ENCODE results near the gene ESD. TPM values are rescaled to one million over a fixed set of nuclear protein-coding genes. Genes with fewer than 3 reads are reported as not detected.

Gene ESD
- total and polyA plus RNA-seq, 5 experiments from 2014 or later: 61.2 to 171 (median 143) TPM

DNA sequence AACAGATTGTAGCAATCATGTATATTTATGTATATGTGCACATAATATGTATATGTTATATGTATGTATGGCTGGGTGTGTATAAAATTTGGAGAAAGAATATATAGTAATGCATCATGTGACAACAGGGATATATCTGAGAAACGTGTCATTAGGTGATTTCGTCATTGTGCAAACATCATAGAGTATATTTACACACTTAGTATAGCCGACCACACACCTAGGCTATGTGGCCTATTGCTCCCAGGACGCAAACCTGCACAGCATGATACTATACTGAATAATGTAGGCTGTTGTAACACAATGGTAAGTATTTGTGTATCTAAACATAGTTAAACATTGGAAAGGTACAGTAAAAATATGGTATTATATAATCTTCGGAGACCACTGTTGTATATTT lies 43.8 kb downstream of the ESD start:
- Mint-ChIP-seq H3K27me3 (peaks cover 0 to 3% (median 0%) of the 10 kb centered on the region in 5 donors), H3K4me3 (no peak overlapping the region), H3K27ac (no peak overlapping the region), H3K9me3 (no peaks in the 10 kb centered on the region), H3K36me3 (peaks cover 0 to 22% (median 5%) of the 10 kb centered on the region in 3 donors), H3K4me1 (peaks cover 10 to 40% (median 31%) of the 10 kb centered on the region in 4 donors)
- POLR2A ChIA-PET: no interaction called here
- no peak for DNase-seq
- ATAC-seq: no peak

DNA sequence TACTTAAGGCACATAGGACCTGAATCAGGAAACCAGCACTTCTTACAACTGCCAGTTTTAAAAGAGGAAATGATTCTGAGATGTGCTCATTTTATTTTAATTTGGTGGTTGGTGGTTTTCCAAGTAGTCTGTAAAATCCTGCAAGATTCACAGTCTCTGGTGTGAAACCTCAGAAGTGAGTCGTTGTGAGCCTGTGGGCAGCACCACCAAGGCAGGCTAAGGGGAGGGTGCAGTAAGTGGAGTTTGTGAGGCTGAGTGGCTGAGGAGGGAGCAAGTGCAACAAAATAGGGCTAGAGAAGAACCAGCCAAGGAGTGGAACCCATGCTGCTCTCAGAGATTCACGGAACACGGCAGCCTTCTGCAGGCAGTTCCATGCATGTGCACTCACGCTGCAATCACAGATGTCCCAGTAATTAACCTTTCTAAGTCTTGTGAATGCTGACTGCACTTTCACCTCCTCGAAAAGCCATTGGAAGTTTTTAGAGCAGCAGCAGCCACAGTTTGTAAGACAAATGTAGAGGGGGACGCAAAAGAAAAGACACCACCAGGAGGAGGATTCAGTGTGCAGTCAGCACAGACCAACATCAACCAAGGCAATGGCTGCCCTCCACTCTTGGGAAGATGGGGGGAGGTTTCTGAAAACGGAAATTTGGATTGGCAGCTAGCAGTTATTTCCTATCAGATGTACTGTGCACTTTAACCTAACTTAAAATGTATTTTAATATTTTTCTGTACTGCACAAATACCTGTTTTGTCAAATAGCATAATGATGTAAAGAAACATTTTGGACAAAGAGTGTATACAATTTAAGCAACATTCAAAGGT lies 44.9 kb downstream of the ESD start:
- H3K36me3 Mint-ChIP-seq: peaks cover 0 to 27% (median 5%) of the 10 kb centered on the region in 3 donors
- ATAC-seq (peak; percentile 85 to 92), DNase-seq (peak in 8 of 10 donors; percentile 14 to 59 (median 33))
- peaks cover 11 to 37% (median 31%) of the 10 kb centered on the region in 4 donors for H3K4me1 Mint-ChIP-seq
- POLR2A ChIA-PET: no interaction called here
- H3K9me3 Mint-ChIP-seq: no peaks in the 10 kb centered on the region
- no peaks in the 10 kb centered on the region for H3K27me3 Mint-ChIP-seq
- peak overlapping the region in 9 of 10 donors; percentile 20 to 77 (median 52) for H3K4me3 Mint-ChIP-seq
- peak overlapping the region; percentile 28 to 88 (median 54) for H3K27ac Mint-ChIP-seq

DNA sequence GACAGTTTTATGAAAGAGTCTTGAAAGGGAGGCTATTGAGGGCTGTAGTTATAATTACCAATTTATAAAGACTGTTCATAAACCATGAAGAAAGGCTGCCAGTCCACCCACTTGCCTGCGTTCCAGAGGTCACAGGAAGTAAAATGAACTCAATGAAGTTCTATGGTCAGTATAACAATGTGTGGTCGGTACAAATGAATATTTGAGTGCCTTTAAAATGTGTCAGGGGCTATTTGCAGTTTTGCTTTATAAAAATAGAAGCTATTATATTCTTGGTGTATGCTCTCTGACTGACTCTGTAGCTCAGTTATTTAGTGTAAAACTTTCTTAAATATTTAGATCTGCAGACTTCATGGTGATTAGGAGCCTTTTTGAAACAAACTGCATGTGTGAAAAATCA lies 47.0 kb downstream of the ESD start:
- H3K4me1 Mint-ChIP-seq: peaks cover 11 to 37% (median 31%) of the 10 kb centered on the region in 4 donors
- H3K9me3 Mint-ChIP-seq: no peaks in the 10 kb centered on the region
- no peak for ATAC-seq
- POLR2A ChIA-PET: no interaction called here
- H3K4me3 Mint-ChIP-seq: no peak overlapping the region
- peaks cover 0 to 43% (median 6%) of the 10 kb centered on the region in 3 donors for H3K36me3 Mint-ChIP-seq
- H3K27me3 Mint-ChIP-seq: no peaks in the 10 kb centered on the region
- H3K27ac Mint-ChIP-seq: peak overlapping the region in 5 of 10 donors; percentile 2 to 66 (median 62)
- no peak for DNase-seq

DNA sequence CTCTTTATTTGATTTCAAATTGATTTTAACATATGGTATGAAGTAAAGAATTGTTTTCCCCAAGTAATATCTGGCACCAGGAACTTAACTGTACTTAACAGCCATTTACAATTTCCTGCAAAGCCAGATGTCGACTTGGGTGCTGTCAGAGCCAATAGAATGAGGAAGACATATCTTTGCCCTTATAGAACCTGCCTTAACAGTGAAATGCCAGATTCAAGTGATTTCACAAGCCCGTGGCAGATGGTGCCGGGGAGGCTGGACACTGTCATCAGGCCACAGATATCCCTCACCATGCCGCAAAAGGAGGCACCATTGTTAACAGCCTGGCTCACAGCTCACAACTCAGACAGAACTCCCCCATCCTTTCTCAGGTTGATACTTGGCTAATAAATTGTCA lies 48.7 kb downstream of the ESD start:
- DNase-seq (no peak), ATAC-seq (no peak)
- H3K4me1 Mint-ChIP-seq: peaks cover 9 to 35% (median 28%) of the 10 kb centered on the region in 4 donors
- POLR2A ChIA-PET: no interaction called here
- H3K36me3 Mint-ChIP-seq: peaks cover 0 to 53% (median 12%) of the 10 kb centered on the region in 3 donors
- H3K9me3 Mint-ChIP-seq: no peaks in the 10 kb centered on the region
- no peaks in the 10 kb centered on the region for H3K27me3 Mint-ChIP-seq
- no peak overlapping the region for H3K4me3 Mint-ChIP-seq
- H3K27ac Mint-ChIP-seq: no peak overlapping the region

DNA sequence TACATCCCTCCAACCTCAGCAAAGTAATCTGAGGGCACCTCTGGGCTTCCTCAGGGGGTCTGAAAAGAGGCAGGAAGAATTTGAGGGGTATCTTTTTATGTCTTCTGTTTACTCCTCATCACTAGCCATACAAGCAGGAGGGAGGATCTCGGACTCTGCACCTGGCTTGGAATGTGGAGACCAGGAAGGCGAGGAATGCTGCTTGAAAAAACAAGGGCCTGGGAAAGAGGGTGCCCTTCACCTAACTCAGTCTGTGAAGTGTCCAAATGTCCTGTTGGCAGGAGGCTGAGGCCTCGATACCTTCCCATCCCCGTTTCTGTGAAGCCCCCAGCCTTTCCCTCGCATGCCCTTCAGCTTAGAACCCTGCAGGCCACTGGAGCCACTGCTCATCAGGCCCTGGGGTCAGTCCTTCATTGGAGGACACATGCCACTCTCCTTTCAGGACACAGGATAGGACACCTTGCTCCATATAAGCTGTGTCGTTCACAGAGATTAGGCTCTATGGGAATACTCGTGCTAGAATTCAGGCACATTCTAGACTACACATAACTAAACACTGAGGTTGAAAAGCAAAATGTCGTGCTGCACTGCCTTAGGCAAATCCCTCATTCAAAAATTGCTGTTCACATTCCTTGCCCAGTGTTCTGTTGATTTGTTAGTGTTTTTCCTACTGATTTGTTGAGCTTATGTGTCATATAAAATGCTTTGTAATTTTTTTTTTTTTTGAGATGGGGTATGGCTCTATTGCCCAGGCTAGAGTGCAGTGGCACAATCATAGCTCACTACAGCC lies 49.7 kb downstream of the ESD start:
- H3K27me3 Mint-ChIP-seq: no peaks in the 10 kb centered on the region
- H3K36me3 Mint-ChIP-seq: peaks cover 0 to 57% (median 12%) of the 10 kb centered on the region in 3 donors

DNA sequence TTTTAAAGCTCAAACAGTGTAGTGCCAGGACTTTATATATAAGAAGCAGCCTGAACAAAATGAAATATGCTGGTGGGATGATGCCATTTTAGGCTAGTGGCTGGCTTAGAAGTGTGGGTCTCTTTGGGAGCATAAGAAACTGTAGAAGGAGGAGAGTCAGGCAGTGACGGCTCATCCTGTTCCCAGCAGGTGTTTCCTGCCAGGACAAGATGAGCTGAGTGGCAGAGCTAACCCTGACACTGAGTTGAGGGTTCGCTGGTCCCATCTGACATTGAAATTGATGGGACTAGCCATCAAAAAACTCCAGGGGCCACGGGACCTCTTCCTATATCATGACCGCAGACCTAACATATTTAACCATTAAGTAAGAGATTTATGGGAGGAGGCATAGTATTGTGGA lies 51.3 kb downstream of the ESD start:
- H3K4me1 Mint-ChIP-seq: peaks cover 2 to 12% (median 11%) of the 10 kb centered on the region in 4 donors
- POLR2A ChIA-PET: no interaction called here
- no peak for DNase-seq
- peaks cover 0 to 66% (median 14%) of the 10 kb centered on the region in 3 donors for H3K36me3 Mint-ChIP-seq
- no peak overlapping the region for H3K4me3 Mint-ChIP-seq
- no peaks in the 10 kb centered on the region for H3K27me3 Mint-ChIP-seq
- H3K27ac Mint-ChIP-seq: peak overlapping the region in 1 of 10 donors; percentile 27
- H3K9me3 Mint-ChIP-seq: no peaks in the 10 kb centered on the region
- no peak for ATAC-seq

More for the DNA sequence above, 49.7 kb downstream of the ESD start:
- peak overlapping the region in 1 of 10 donors; percentile 4 for H3K27ac Mint-ChIP-seq
- no peaks in the 10 kb centered on the region for H3K9me3 Mint-ChIP-seq
- no peak for ATAC-seq
- DNase-seq: no peak
- POLR2A ChIA-PET: no interaction called here
- H3K4me1 Mint-ChIP-seq: peaks cover 9 to 27% (median 23%) of the 10 kb centered on the region in 4 donors
- no peak overlapping the region for H3K4me3 Mint-ChIP-seq

DNA sequence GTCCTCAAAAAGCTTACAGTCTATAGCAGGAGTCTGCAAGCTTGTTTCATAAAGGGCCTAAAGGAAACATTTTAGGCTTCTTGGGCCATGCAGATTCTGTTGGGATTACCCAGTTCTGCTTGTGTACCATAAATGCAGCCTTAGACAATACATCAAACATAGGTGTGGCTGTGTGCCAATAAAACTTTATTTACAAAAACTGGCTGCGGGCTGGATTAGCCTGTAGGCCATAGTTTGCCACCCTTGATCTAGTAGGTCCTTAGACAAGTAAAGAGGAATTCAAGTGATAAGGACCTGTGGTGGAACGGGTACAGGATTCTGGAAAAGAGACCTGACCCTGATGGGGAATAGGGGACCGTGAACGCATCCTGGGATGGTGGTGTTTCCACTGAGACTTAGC lies 51.9 kb downstream of the ESD start:
- Mint-ChIP-seq H3K4me3 (peak overlapping the region in 1 of 10 donors; percentile 11), H3K27me3 (no peaks in the 10 kb centered on the region), H3K27ac (peak overlapping the region in 2 of 10 donors; percentile 44 to 67), H3K36me3 (peaks cover 0 to 60% (median 12%) of the 10 kb centered on the region in 3 donors), H3K4me1 (peaks cover 2 to 6% (median 4%) of the 10 kb centered on the region in 4 donors), H3K9me3 (no peaks in the 10 kb centered on the region)
- ATAC-seq (no peak), DNase-seq (no peak)
- POLR2A ChIA-PET: no interaction called here

DNA sequence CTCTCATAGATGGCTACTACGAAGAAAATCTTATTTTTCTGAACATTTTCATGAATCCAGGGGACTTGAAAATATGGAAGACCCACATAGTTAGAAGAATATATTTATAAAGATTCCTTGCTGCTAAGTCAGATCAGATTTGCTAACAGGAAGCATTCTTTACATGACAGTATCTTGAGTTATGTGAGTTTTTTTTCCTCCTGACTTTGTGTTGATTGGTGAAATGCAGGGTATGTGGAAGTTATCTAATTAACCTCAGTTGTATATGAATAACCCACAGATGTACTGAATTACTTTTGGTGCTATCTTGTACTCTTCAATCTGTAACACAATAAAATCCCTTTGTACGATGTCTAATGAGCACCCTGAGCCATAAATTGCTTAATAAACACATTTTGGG lies 53.8 kb downstream of the ESD start:
- Mint-ChIP-seq H3K36me3 (peaks cover 0 to 59% (median 12%) of the 10 kb centered on the region in 3 donors), H3K27me3 (no peaks in the 10 kb centered on the region), H3K27ac (no peak overlapping the region), H3K9me3 (no peaks in the 10 kb centered on the region), H3K4me1 (peaks cover 0 to 2% (median 0%) of the 10 kb centered on the region in 4 donors), H3K4me3 (no peak overlapping the region)
- no peak for ATAC-seq
- no peak for DNase-seq
- POLR2A ChIA-PET: no interaction called here

DNA sequence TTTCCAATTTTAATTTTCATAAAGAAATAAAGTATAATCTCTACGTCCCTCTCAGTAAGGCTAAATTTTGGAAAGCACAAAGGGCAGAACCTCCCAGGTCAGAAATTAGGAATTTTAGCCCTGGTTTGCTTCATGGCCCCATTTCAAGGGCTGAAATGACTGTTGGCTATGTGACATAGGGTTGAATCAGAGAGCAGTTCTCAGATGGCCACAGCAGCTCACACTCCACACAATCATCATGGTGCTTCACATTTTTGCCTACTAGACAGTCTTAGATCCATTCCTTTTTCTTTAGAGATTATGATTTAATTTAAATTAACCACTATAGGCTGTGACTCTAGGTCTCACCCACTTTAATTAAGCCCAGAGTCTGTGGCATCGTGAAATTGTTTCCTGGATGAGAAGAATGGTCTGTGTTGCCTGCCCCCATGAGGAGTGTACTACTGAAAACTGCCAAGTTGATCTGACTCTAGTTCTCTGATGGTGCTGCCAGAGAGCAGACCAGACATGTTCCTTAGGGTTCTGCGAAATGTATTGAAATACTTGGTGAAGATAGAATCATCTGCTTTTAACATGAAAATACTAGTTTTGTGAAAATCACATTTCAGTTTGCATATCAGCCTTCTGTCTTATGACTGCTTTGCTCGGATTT lies 57.4 kb downstream of the ESD start:
- peak overlapping the region in 1 of 10 donors; percentile 19 for H3K27ac Mint-ChIP-seq
- POLR2A ChIA-PET: no interaction called here
- DNase-seq (no peak), ATAC-seq (no peak)
- H3K4me3 Mint-ChIP-seq: no peak overlapping the region
- H3K4me1 Mint-ChIP-seq: no peaks in the 10 kb centered on the region
- no peaks in the 10 kb centered on the region for H3K9me3 Mint-ChIP-seq
- H3K36me3 Mint-ChIP-seq: peaks cover 0 to 67% (median 18%) of the 10 kb centered on the region in 3 donors
- no peaks in the 10 kb centered on the region for H3K27me3 Mint-ChIP-seq

DNA sequence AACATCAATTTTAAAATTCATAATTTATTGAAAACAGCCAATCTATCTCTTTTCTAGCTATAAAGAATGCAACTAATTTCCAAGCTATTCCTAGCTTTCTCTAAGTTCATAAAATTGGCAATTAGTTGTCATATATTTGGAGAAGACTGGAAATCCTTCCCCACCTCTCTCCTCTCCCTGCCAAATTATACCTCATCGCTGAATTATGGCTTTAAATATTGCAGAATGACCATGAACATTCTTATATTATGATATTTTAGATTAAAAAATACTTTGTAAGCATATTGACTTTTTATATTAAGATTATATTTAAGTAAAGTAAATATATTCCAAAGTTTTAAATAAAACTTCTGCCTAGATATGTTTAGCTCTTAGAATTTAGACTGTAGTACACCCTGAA lies 58.2 kb downstream of the ESD start:
- no peaks in the 10 kb centered on the region for H3K9me3 Mint-ChIP-seq
- no peaks in the 10 kb centered on the region for H3K27me3 Mint-ChIP-seq
- no peak overlapping the region for H3K27ac Mint-ChIP-seq
- DNase-seq (no peak), ATAC-seq (no peak)
- H3K4me1 Mint-ChIP-seq: no peaks in the 10 kb centered on the region
- H3K4me3 Mint-ChIP-seq: no peak overlapping the region
- H3K36me3 Mint-ChIP-seq: peaks cover 0 to 65% (median 13%) of the 10 kb centered on the region in 3 donors
- POLR2A ChIA-PET: no interaction called here

DNA sequence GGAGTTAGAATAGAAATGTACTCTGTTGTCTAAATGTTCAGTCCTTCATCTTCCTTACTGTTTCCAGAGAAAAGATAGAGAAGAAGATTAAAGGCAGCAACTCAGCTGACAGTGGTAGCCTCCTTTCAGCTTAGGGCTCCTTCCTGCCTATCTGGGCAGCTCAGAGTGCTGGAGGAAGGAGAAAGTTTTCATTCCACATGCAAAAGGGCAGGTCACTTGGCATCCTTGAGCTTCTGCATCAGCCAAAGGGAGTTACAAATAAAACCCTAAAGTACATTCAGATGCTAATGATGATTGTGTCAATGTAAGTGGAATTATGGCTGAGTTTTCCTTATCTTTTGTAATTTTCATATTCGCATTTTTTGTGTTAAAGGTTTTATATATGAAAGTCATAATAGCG lies 58.9 kb downstream of the ESD start:
- no peak overlapping the region for H3K4me3 Mint-ChIP-seq
- H3K27me3 Mint-ChIP-seq: no peaks in the 10 kb centered on the region
- peaks cover 0 to 64% (median 13%) of the 10 kb centered on the region in 3 donors for H3K36me3 Mint-ChIP-seq
- no peak for ATAC-seq
- POLR2A ChIA-PET: no interaction called here
- no peak overlapping the region for H3K27ac Mint-ChIP-seq
- H3K9me3 Mint-ChIP-seq: no peaks in the 10 kb centered on the region
- no peaks in the 10 kb centered on the region for H3K4me1 Mint-ChIP-seq
- DNase-seq: no peak

DNA sequence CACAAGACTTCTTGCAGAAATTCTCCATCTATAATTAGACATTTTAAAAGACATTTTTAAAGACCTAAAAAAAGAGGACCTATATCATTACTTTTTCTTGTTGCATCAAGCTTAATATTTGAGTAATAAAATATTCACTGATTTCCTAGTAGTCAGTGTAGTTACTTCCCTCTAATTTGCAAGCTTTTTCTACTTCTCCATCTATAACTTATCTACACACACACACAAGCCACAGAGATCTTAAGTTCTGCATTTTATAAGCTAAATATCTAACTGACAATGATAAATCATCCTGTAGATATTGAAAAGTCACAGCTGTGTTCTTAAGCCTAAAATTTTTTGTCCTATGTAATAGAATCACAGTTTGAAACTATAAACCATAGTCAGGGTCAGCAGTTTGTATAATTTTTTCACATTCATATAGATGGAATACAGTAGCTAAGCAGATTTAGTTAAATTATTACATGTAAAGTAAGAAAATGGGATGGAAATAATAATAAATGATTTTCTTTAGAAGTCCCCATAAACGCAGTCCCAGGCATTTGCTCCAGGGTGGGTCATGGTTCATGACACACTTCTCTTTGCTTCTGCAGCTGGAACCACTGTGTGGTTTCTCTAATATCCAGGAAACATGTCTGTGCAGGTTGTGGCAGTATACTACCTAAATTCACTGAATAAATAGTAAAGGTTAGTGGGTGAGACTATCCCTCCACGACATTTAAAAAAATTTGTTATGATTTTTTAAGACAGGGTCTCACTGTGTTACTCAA lies 60.2 kb downstream of the ESD start:
- H3K4me3 Mint-ChIP-seq: no peak overlapping the region
- H3K4me1 Mint-ChIP-seq: peaks cover 0 to under 1% (median 0%) of the 10 kb centered on the region in 4 donors
- H3K27me3 Mint-ChIP-seq: no peaks in the 10 kb centered on the region
- ATAC-seq (no peak), DNase-seq (no peak)
- POLR2A ChIA-PET: no interaction called here
- no peak overlapping the region for H3K27ac Mint-ChIP-seq
- H3K36me3 Mint-ChIP-seq: peaks cover 4 to 68% (median 15%) of the 10 kb centered on the region in 3 donors
- H3K9me3 Mint-ChIP-seq: no peaks in the 10 kb centered on the region

Measured in naive thymus-derived CD8-positive, alpha-beta T cell (primary cell).